SH-SY5Y (cell line): Measurements from ENCODE around the gene RAB29.

Experiments used
- GATA2 ChIP-seq: IDR thresholded peaks from 2 replicates; pipeline ENCODE4 v1.6.1; 2011; ENCODE audit warnings: mild to moderate bottlenecking, low read depth, low read length
- GATA3 ChIP-seq: IDR thresholded peaks from 2 replicates; pipeline ENCODE4 v1.6.1; 2011; ENCODE audit warnings: low read depth, mild to moderate bottlenecking, low read length, moderate library complexity

DNA sequence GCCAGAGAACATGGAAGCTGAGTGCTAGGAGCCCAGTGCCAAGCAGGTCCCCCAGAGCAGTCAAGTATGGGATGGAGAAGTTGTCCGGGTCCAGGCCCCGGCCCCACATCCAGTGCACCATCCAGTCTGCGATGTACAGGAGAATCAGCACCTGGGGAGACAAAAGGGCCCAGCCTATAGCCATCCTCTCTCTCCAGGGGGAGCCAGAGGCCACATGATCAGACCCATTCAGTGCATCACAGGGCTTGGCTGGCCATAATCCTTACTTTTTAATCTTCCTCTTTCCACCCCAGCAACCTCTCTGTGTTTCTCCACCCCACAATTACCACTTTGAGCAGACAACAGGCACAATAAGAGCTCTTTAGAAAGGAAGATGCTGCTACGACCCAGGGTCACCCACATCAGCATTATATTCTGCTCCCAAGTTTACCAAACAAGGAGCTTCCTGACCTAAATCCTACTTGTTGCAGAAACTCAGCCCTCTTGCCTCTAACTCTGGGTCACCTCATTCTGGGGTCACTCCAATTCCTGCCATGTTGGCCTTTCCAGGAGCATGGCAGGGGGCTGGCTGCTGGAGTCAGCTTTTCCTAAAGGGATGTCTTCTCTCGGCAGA, 16.4 kb upstream of the RAB29 start:
- TF ChIP-seq GATA2: no peak
- no peak for TF ChIP-seq GATA3
